NCI-H2227 treated with DMSO at 0.1 percent for 48 hours (cell line): Measurements from ENCODE around the gene MACROH2A1.

ENCODE experiments used
- DNase-seq: peaks from one replicate; lab custom pipeline; 2025; lab: John Stamatoyannopoulos, UW

MACROH2A1 gene

DNA sequence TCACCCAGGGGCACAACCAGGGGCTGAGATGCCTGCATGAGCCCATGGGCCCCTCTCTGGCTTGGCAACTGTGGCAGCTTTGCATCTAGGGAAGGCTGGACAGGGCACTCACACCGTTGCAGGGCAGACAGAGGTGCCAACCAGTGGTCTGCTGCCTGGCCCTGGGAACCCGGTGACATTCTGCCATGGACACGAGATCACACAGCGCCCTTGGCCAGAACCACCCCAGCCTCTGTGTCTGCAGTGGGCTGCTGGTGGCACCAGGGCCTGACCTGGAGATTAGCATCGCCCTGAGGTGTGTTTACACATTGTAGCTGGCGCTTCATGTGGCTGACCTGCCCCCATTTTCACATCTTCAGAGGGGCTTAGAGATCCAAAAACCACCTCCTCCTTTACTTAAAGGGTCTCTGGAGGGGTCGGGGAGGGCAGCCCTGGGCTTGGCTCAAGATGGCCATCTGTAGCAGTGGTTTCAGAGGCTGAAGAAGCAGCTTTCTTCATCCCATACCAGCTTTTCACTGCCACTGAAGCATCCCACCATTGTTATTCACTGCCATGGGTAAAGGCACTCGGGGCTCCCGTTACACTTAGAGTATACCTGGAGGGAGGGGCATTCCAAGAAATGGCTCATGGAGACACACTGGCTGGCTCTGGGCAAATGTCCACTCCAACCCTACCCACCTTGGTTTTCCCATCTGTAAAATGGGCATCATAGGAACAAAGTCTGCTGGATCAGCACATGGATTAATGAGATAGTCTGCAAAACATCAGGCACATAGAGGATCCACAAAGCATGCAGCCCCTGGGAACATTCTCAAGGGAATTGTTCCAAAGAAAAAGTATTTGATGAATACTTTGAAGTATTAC, 36.7 kb upstream of the MACROH2A1 start:
- DNase-seq = no peak

DNA sequence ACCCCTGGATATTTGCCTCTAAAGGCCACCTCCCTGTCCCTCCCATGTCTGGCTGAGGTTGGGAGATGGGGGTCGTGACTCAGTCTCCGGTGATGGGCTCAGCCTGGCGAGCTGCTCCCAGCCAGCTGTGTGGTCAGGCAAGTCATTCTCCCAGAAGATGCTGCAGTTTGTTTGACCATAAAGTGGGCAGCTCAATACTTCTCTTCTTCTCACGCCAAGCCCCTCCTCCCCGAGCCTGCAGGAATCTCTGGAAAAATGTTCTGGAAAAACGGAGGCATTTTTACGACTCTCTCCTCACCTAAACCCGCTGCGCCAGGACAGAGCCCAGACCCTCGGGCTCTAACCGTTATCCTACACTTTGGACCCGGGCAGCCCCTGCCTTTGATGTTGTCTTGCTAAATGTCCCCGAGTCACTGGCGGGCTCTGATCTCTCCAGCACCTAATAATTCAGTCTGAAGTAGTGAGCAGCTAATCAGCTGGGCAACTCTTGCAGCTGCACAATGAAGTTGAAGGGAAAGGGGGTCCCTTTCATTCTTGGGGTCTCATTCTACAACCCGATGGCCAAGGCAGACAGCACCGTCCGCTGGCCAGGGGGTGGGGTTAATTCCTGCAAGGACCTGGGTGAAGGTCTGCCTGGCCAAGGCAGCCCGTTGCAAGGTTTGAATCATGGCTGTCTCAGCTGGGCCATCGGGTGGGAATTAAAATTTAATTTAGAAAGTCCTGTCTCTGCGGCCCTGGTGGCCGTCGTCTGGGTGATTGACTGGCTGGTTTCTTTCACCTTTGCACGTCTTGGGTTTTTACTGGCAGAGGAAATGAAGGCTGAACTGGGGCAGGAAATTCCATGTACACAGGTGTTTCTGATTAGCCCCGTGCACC, 35.8 kb upstream of the MACROH2A1 start:
- no peak for DNase-seq

DNA sequence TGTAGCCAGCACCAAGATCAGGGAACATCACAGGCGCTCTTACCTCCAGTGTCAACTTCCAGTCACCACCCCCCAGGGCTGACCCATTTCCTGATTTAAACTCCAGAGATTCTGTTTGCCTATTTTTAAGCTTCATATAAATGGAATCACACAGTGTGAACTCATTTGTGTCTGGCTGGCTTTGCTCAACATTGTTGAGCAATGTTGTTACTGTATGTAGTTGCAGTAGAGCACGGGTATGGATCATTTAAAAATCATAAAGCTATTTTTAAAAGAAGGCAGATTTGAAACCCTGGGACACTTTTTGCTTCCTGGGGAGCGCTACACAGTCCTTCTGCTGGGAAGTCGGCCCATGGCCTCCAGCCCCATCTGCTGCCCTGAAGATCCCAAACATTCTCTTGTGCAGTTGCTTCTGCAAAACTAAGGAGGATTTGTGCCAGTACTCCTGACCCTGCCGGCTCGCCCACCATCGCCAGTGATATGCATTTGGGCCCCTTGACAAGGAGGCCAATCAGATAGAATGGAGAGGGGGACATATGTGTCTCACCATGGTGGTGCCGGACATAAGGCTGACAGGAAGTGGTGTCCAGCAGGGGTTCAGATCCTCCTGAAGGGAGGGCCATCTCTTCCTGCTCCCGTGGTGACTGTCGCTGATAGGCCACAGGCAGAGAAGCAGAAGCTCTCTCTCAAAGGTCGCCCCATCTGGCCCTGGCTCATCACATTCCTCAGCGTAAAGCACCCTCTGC, 34.8 kb upstream of the MACROH2A1 start:
- DNase-seq = no peak

DNA sequence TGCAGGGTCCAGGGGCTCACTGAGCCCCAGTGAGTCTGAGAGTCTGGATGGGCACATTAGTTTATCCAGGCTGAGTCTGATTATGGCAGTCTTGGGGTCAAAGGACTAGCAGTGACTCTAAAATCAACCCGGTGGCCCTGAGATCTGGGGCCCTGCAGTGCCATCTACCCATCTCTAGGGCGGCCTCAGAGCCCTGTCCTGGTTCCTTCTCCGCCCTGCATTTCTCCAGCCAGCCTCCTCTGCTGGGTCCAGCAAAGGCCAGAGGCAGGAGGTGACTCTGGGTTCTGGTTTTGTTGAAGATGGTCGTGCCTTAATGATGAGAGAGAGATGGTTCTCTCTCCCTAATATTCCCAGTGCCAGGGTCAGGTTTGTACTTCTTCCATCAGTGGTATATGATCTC, 33.1 kb upstream of the MACROH2A1 start:
- no peak for DNase-seq

DNA sequence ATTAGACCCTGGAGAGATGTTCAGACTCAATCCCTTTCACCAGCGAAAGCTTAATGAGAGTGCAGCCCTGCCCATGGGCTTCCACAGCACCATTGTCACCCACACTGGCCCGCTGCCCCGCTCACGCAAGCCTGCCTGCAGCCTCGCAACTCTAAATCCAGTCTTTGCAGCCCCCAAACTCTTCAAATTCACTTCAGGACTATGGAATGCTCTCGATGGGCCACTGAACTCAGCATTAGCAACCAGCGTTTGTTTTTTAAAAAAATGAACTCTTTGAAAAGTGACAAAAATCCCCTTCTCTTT, 31.1 kb upstream of the MACROH2A1 start:
- DNase-seq = no peak

DNA sequence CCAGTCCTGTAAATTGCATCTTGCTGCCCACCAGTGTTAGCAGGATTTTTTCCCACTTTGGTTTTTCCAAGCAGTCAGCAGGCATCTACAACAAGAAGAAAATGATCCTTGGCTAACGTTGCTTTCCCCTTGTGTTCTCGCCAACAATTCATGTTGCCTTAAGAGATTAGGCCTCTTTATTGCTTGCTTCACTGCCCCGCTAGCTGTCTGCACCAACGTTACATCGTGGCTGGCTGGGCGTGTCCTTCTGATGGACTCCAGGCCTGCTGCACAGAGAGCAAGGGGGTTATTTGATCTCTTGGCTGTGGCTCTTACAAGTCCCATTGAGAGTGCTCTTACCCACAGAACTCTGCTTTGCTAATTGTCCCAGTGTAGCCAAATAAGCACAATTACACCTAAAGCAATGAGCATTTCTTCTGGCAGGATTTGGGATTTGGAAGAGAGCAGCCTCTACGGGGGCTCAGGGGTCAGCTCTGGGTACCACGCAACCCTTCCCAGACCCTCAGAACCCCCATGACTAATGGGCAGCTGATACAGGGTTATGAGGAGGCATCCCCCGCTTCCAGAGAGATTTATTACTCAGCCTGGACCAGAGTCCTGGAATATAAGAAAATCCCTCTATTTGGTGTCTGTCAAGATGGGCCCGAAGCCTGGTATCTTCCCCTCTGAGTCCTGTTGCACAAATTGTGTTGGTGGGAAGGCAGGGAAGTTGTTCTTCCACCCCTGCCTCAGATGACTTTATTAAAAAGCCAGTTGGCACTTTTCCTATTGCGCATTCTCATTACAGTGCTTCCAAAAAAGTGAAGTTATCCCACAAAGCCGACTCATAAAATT, 30.5 kb upstream of the MACROH2A1 start:
- DNase-seq = no peak

DNA sequence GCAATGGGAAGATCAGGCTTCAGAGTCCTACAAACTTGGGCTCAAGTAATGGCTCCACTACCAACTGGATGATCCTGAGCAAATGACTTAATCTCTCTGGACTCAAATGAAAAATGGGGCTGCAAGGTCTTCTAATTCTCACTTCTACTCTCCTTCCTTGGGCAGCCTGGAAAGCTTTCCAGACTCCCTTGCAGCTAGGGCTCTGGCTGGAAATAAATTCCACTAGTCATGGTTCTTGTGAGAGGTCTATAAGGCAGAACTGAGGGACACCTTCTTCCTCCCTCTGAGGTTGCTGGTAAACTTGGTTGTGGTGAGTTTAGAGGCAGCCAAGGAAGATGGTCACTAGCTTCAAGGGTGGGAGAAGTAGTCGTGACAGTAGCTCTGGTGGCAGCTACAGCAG, 29.6 kb upstream of the MACROH2A1 start:
- no peak for DNase-seq

DNA sequence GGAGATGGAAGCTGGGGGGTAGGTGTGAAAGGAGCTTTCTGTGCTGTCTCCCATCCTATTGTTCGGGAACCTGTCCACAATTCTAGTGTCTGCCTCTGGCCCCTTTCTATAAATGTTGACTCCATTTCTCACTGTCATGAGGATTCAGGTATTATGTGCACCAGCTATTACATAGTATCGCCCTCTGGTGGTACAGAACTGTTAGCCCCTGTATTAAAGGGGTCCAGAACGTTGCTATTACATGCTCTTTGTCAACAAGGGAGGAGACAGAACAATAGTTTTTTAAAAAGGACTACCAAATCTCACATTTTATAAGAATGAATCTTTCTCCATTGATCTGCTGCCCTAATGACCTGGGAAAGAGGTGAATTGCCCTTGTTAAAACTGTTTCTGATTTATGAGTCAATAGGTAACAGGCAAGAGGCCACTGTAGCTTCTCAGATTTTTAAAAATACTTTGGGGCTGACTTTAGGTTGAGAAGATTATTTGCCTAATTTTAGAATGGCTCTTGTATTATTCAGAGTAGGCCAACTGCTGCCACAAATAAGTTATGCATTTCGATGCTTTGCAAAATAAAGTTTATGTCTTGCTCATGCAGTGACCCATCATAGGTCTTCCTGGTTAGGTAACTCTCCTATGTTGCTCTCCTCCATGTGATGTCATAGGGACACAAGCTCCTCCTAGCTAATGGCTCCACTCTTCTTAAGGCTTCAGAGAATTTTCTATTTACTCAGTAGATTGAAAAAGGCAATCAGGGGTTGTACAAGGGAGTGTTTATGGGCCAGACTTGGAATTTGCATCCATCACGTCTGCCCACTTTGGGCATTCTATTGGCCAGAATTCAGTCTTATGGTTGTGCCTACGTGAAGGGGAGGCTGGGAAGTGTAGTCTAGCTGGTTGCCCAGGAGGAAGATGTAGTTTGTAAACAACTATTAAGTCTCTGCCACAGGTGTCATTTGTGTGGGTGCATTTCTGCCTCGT, 27.4 kb upstream of the MACROH2A1 start:
- peak; percentile 16 for DNase-seq

DNA sequence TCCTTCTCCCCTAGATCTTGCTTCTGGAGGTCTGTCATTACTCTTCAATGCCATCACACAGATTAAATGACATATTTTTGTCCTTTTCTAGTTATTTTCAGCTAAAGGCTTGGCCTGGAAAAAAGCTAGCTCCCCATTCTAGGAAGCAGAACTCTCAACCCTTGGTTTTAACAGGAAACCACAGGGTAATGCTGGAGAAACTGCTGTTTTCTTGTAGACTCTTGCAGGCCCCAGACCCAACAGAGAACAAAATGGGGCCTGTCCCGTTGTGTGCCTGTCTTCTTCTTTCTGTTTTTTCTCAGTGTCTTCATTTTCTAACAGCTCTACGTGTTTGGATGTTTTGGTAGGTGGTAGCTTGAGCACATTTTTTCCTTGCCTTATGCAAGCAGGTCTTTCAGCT, 26.6 kb upstream of the MACROH2A1 start:
- no peak for DNase-seq

DNA sequence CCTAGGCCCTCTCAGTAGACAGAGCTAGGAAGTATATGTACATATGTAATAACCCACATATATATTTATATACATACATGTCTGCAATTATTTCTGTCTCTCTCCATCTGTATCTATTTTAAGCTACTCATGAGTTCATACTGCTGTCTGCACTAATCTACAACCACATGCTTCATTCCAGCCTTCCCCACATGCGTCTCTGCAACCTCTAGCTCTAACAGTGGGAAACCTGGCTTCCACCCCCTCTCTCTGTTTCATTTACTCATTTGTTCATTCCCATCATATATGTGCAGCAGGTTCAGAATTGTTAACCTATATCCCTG, 24.8 kb upstream of the MACROH2A1 start:
- no peak for DNase-seq

DNA sequence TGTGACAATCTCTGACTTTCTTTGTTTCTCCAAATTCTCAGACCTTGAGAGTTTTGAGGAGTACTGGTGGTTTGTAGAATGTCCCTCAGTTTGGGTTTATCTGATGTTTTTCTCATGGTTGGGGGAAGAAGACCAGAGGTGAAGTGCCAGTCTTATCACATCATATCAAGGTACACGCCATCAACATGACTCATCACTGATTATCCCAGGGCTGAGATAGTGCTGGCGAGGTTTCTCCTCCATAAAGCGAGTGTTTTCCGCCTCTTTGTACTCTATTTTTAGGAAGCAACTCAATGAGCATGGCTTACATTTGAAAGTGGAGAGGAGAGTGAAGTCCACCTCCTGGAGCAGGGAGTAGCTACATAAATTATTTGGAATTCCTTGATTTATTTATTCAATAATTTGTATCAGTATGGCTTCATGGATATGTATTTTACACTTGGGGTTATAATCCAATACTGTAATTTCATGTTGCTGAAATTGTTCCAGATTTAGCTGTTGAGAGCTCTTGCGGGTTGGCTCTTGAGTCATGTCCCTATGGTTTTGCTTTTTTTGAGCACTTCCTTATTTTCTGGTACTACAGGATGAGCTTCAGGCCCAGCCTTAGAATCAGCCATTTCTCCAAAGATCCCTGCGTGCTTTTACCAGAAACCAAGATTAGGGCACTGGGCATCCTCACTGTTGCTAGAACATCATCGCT, 24.3 kb upstream of the MACROH2A1 start:
- DNase-seq = no peak

DNA sequence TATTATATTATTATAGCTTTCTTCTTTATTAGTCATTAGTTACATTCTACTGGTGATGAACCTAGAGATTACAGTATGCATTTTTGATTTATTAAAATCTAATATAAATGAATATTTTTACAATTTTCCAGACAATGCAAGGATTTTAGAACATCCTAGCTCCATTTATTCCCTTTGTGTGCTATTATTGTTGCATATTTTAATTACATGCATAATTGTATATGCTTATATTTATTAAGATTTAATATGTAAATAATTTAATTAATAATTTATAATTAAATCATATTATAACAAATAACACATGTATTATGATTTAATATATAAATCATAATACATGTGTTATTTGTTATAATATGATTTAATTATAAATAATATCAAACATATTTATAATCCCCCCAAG, 23.4 kb upstream of the MACROH2A1 start:
- DNase-seq = no peak

DNA sequence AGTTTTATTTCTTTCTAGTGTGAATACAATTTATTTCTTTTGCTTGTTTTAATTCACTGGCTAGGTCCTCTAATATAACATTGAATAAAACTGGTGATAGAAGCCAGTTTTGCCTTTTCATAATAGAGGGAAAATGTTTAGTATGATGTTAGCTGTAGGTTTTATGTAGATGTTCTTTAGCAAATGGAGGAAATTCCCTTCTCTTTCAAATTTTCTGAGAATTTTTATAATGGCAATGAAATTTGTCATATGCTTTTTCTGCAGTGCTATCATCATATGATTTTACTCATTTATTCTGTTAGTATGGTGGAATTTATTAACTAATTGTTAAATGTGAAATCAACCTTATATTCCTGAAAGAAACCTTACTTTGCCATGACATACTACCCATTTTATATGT, 18.1 kb upstream of the MACROH2A1 start:
- no peak for DNase-seq

DNA sequence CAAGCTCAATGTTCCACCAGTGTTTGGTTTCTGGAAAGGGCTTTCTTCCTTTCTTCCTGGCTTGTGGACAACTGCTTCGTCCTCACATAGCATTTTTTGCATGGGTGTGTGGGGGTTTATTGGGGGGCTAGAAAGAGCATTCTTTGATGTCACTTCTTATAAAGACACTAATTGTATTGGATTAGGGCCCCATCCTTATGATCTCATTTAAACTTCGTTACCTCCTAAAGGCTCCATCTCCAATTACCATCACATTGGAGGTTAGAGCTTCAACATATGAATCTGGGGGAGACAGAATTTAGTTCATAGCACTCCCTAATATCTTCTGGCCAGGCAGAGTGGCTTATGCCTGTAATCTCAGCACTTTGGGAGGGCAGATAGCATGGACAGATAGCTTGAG, 6.1 kb upstream of the MACROH2A1 start:
- no peak for DNase-seq

DNA sequence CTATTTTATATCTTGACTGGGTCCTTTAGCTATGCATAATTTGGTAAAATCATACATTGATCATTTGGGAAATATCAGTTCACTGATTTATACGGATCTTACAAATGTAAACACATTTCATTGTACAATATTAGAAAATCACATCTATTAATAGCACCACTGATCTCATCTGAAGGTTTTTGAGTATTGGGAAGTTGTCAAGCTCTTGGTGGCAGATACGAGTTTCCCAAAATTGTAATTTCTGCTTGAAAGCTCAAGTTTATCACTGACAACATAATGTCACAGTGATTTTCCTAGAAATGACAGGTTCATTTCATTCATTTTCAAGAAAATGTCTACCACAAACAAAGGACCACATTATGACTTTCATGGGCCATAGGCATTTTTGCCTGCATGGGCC, 3.0 kb upstream of the MACROH2A1 start:
- no peak for DNase-seq

DNA sequence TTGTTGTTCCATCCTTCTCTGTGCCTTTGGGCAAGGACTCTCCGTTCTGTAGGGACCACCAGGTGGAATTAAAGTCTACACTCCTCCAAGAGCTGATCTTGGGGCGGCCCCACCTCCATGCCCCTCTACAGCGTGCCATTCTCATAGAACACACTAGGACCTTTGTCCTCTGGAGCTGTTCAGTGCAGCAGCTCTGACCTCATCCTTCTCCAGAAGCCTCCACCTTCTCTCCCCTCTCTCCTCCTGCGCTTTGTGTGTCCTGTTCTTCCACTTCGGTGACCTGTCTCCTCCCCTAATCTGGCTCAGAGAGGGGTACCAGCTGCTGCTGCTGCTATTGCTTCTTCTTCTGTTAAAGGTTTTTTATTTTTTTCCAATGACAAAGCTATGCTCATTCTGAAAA, 1.8 kb upstream of the MACROH2A1 start:
- peak; percentile 43 for DNase-seq

DNA sequence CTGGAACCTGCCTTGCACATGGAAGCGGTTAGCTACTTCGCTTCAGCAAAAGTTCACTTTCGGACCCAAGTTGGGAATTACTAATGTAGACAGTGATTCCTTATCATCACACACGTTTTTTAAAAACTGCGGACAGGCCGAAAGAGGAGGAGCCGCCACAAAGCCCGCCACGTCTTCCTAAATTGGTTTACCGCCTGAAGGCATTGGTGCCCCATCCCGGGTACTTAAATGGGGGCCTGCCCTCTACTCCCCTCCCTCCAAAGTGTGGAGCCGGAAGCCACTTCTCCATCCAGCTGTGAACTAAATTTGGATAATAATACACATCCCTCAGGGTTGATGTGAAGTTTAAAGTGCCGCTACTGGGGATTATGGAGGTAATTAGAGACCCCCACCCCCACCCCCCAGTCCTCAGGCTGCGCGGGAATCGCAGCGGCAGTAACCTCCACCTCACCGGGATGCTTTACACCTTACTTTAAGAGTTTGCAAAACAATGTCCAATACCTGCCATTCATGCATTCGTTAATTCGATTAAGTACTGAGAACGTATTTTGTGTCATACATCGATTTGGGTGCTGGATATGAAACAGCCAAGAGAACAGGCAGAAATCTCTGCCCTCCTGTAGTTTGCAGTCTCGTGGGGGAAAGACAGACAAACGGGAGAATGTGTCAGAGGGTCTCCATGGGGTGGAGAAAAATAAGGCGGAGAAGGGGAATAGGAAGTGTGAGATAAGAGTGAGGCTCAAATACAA, 937 bp upstream of the MACROH2A1 start:
- peak; percentile 21 for DNase-seq

DNA sequence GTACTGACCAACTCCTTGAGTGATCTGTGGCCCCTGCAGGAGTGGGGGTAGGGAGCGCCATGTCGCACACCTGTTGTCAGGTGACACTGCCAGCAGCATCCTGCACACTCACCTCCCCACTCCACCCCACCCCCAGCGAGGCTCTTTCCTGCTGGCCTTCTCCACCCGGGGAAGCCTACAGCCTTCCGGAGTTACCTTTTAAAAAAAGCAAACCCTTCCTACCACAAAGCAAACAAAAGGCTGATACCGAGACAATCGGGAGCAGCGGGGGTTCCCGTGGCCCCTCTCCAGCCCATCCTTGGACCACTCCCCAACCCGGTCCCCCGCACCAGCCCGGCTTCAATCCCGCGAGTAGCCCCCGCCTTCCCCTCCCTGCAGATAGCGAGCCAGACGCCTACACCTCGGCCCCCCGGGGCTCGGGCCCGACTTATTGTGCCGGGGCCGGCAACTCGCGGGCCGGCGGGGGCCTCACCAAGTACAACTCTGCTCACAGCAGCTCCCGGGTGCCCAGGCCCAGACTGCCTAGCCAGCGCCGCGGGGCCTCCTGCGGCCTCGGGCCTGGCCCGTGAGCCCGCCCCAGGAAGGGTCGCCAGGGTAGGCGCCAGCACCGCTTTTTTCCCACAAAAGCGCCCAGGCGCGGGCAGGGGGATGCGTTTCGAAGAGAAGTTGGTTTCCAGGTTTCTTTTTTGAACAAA, 724 bp downstream of the MACROH2A1 start:
- no peak for DNase-seq

DNA sequence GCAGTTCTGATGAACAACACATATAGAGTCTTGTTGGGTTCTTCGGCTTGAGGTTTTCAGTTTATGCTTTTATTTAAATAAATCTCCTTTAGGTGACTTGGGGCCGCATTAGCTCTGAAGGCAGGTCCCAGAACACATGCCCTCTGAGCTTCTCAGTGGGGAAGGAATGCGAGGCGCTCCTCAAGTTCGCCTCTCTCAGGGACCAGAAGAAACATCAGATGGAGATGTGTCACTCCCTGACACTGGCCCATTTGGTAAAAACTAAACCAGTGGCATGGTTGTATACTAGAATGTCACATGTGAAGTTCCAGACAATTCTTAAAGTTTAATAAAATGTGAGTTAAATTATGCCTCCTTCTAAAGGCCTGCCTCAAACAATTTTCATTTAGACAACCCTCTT, 1.9 kb downstream of the MACROH2A1 start:
- DNase-seq = no peak
